Vagina (tissue), 2 donors: Measurements from ENCODE around the gene ZNF784. TPM values are rescaled to one million over a fixed set of nuclear protein-coding genes. Genes with fewer than 3 reads are reported as not detected.

Experiments used
- DNase-seq, 2 donors: peaks; one replicate each; pipeline ENCODE4 v3.0.0-alpha.2; 2017; ENCODE audit errors: extremely low spot score in 2 of 2
- H3K27ac ChIP-seq: fragments of 200-600 bp; sonication (generic); one replicate; pipeline ENCODE4 v1.5.1; 2019
- H3K27me3 ChIP-seq: fragments of 200-600 bp; sonication (generic); one replicate; pipeline ENCODE4 v1.5.1; 2019
- H3K36me3 ChIP-seq, 2 donors: fragments of 200-600 bp; sonication (generic); one replicate each; pipeline ENCODE4 v1.5.1; 2017 to 2019
- H3K4me1 ChIP-seq: fragments of 200-600 bp; sonication (generic); one replicate; pipeline ENCODE4 v1.5.1; 2019
- H3K4me3 ChIP-seq, 2 donors: fragments of 200-600 bp; sonication (generic); 1 replicate in 1 of 2; 2 replicates in 1 of 2; pipeline ENCODE4 v1.5.1; 2016 to 2019
- H3K9me3 ChIP-seq: fragments of 200-600 bp; sonication (generic); one replicate; pipeline ENCODE4 v1.5.1; 2019
- CTCF ChIP-seq, 3 experiments: fragments of 450-650 bp in 2 of 3; fragments of 200-600 bp in 1 of 3; sonication (generic) in 1 of 3; IDR thresholded peaks; one replicate each; pipeline ENCODE4 v1.5.1; 2017 to 2019; ENCODE audit warnings: antibody characterized with exemption in 3 of 3, mild to moderate bottlenecking in 2 of 3, moderate library complexity in 2 of 3
- POLR2A ChIP-seq, 2 donors: fragments of 450-650 bp; IDR thresholded peaks; one replicate each; pipeline ENCODE4 v1.6.1; 2017; ENCODE audit warnings: antibody characterized with exemption in 2 of 2, mild to moderate bottlenecking in 2 of 2, moderate library complexity in 2 of 2
- POLR2AphosphoS5 ChIP-seq, 2 donors: sonication (generic); formaldehyde crosslinking; IDR thresholded peaks; one replicate each; pipeline ENCODE4 v1.9.0; 2017; ENCODE audit warnings: antibody characterized with exemption in 2 of 2, mild to moderate bottlenecking in 2 of 2, low read depth in 1 of 2; ENCODE audit not compliant: insufficient read depth in 1 of 2
- intact Hi-C: fragments of 100-400 bp; cut with DNase I; formaldehyde crosslinking; loops from one replicate; pipeline ENCODE4 v1.15.1; 2023
- total RNA-seq: library from RNA; depleted of rRNA; stranded (reverse); fragments of >200 nt; gene quantifications from one replicate; pipeline ENCODE4 v1.2.3, GENCODE V29; 2016

Gene ZNF784
- total RNA-seq, 1 donor from 2014 or later: 5.2 TPM

GRCh38 chr19:55654868-55655647 is 30.7 kb upstream of the ZNF784 start, which contains the start of gene U2AF2:
U2AF2 (plus strand) TSS chr19:55655035; CDS start chr19:55655105, 70 bp downstream.
- Histone ChIP-seq H3K36me3 (peaks cover 0 to 5% of the 10 kb centered on the region in 2 donors), H3K4me3 (peak within 1 kb of the TSS; percentile 69 to 96), H3K9me3 (no peaks in the 10 kb centered on the region), H3K27me3 (no peaks in the 10 kb centered on the region), H3K27ac (peak within 1 kb of the TSS; percentile 100), H3K4me1 (peaks cover 54% of the 10 kb centered on the region)
- TF ChIP-seq CTCF (IDR thresholded peaks at IDR 0.05) (peak in 1 of 3 experiments; percentile 25), POLR2A (IDR thresholded peaks at IDR 0.05) (peak in 1 of 2 donors; percentile 57), POLR2AphosphoS5 (IDR thresholded peaks at IDR 0.05; ENCODE audit: insufficient read depth in 1 of 2, low read depth in 1 of 2) (peak in 1 of 2 donors; percentile 88)
- DNase-seq: peak in 1 of 2 donors; percentile 96
- intact Hi-C loops: no loop called here

- no peaks in the 10 kb centered on the region for H3K27me3 ChIP-seq
- DNase-seq: peak in 1 of 2 donors; percentile 99
- TF ChIP-seq CTCF (IDR thresholded peaks at IDR 0.05): no peak
- TF ChIP-seq POLR2AphosphoS5 (IDR thresholded peaks at IDR 0.05; ENCODE audit: insufficient read depth in 1 of 2, low read depth in 1 of 2): peak in 1 of 2 donors; percentile 64
- H3K27ac ChIP-seq: peak overlapping the region; percentile 100
- H3K36me3 ChIP-seq: no peaks in the 10 kb centered on the region
- intact Hi-C loops: no loop called here
- no peaks in the 10 kb centered on the region for H3K9me3 ChIP-seq
- peak overlapping the region; percentile 69 to 96 for H3K4me3 ChIP-seq
- peaks cover 50% of the 10 kb centered on the region for H3K4me1 ChIP-seq
Measured at GRCh38 chr19:55654323-55654867, 30.0 kb upstream of the ZNF784 start.

GRCh38 chr19:55653651-55654322 is 29.4 kb upstream of the ZNF784 start:
- peaks cover 50% of the 10 kb centered on the region for H3K4me1 ChIP-seq
- no peaks in the 10 kb centered on the region for H3K27me3 ChIP-seq
- DNase-seq: peak in 1 of 2 donors; percentile 99
- H3K4me3 ChIP-seq: peak overlapping the region; percentile 69 to 96
- no peaks in the 10 kb centered on the region for H3K9me3 ChIP-seq
- peak overlapping the region; percentile 100 for H3K27ac ChIP-seq
- intact Hi-C loops: no loop called here
- peak; percentile 98 to 100 (median 99) for TF ChIP-seq CTCF (IDR thresholded peaks at IDR 0.05)
- peak in 1 of 2 donors; percentile 81 for TF ChIP-seq POLR2A (IDR thresholded peaks at IDR 0.05)
- TF ChIP-seq POLR2AphosphoS5 (IDR thresholded peaks at IDR 0.05; ENCODE audit: insufficient read depth in 1 of 2, low read depth in 1 of 2): peak; percentile 90 to 99
- no peaks in the 10 kb centered on the region for H3K36me3 ChIP-seq

DNA sequence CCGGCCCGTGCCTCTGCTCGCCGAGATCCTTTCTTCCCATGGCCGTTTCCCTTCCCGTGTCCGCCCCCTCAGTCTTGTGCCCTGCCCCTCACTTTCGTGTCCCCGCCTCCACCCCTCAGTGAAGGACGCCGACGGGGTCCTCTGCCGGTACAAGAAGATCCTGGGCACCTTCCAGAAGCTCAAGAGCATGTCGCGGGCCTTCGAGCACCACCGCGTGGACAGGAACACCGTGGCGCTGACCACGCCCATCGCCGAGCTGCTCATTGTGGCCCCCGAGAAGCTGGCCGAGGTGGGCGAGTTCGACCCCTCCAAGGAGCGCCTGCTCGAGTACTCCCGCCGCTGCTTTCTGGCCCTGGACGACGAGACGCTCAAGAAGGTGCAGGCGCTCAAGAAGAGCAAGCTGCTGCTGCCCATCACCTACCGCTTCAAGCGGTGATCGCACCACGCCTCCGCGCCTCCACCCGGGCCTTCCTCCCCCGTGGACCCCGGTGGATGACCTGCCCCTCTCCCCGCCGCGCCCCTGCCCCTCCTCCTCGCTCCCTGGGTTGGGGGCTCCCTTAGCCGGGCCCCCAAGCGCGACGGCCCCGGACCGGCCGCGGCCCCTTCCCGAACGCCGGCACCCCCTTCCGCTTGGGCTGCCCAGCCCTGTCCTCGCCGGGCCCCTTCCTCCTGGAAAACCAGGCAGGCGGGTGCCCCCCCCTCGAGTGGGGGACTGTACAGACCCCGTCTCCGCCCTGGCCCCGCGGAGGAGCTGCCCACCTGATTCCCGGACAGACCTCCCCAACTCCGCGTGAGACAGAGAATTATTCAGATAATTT is 28.2 kb upstream of the ZNF784 start:
- no peaks in the 10 kb centered on the region for H3K36me3 ChIP-seq
- DNase-seq: no peak
- peaks cover 47% of the 10 kb centered on the region for H3K4me1 ChIP-seq
- H3K27me3 ChIP-seq: no peaks in the 10 kb centered on the region
- H3K4me3 ChIP-seq: peak overlapping the region in 1 of 2 donors; percentile 96
- no peak for TF ChIP-seq POLR2AphosphoS5 (IDR thresholded peaks at IDR 0.05; ENCODE audit: insufficient read depth in 1 of 2, low read depth in 1 of 2)
- TF ChIP-seq POLR2A (IDR thresholded peaks at IDR 0.05): no peak
- no peak for TF ChIP-seq CTCF (IDR thresholded peaks at IDR 0.05)
- H3K27ac ChIP-seq: peak overlapping the region; percentile 100
- intact Hi-C loops: no loop called here
- H3K9me3 ChIP-seq: no peaks in the 10 kb centered on the region
